Measurements from ENCODE around the gene PHLDA1.

GRCh38 chr12:76035045-76035444, 3.5 kb upstream of the PHLDA1 start:
- no peak for TF ChIP-seq POLR2A (IDR thresholded peaks at IDR 0.05)
- no peak for TF ChIP-seq POLR2AphosphoS5 (IDR thresholded peaks at IDR 0.05)
